HCT116 (cell line): Measurements from ENCODE around the gene ADGRB3. TPM values are rescaled to one million over a fixed set of nuclear protein-coding genes. Genes with fewer than 3 reads are reported as not detected.

ENCODE experiments used
- ATAC-seq: fragments of 200-7000 bp; cut with Tn5 transposase; 2 replicates; pipeline ENCODE4 v1.9.1; 2020; ENCODE audit warnings: mild to moderate bottlenecking, moderate library complexity
- BruUV-seq: library from RNA; stranded (reverse); fragments of 400-500 nt; replicated peaks from 2 replicates; lab custom pipeline; 2021; lab: Mats Ljungman, UMichigan
- CTCF ChIA-PET: fragments of 300-600 bp; sonication (Branson Sonifier 250); formaldehyde crosslinking; loops from one replicate; lab custom pipeline; 2021; ENCODE audit warnings: antibody characterized with exemption; lab: Charles Lee
- POLR2A ChIA-PET: fragments of 300-600, 350-600 bp; sonication (Branson Sonifier 250); formaldehyde crosslinking; loops from one replicate; lab custom pipeline; 2021; ENCODE audit warnings: antibody characterized with exemption; lab: Charles Lee
- RAD21 ChIA-PET, 2 experiments: fragments of 300-600 bp; sonication (Branson Sonifier 250); formaldehyde crosslinking; loops; one replicate each; lab custom pipeline; 2023; ENCODE audit warnings: low total read pairs in 2 of 2; ENCODE audit not compliant: uncharacterized antibody in 2 of 2, unreplicated experiment in 2 of 2, low non-redundant PET in 1 of 2; lab: Charles Lee
- DNase-seq: peaks from one replicate; pipeline ENCODE4 v3.0.0-alpha.2; 2010; ENCODE audit warnings: low read depth, low spot score
- H2AFZ ChIP-seq: fragments of 200-600 bp; shearing (Covaris generic), sonication (generic); 2 replicates; pipeline ENCODE4 v1.6.1; 2017; ENCODE audit warnings: low read depth, mixed run types, mixed read lengths, antibody characterized with exemption, low read length; ENCODE audit not compliant: poor library complexity, severe bottlenecking
- H3K27ac ChIP-seq: 2 replicates; pipeline ENCODE4 v1.5.1; 2012; ENCODE audit warnings: low read depth, low read length
- H3K27me3 ChIP-seq: fragments of 200-600 bp; sonication (generic); 2 replicates; pipeline ENCODE4 v1.6.1; 2016; ENCODE audit warnings: mixed run types, low read length, mixed read lengths; ENCODE audit not compliant: insufficient read depth
- H3K36me3 ChIP-seq, 2 experiments: fragments of 200-500 bp in 1 of 2; fragments of 200-600 bp in 1 of 2; sonication (Bioruptor generic) in 1 of 2; sonication (generic) in 1 of 2; 2 replicates each; pipeline versions ENCODE4 v1.5.1 to v1.6.1; 2014 to 2016; ENCODE audit warnings: low read length in 2 of 2, inconsistent platforms in 1 of 2, mixed read lengths in 1 of 2, mixed run types in 1 of 2; ENCODE audit not compliant: insufficient read depth in 2 of 2, control insufficient read depth in 1 of 2
- H3K4me1 ChIP-seq, 2 experiments: fragments of 200-600 bp in 1 of 2; sonication (generic) in 1 of 2; 2 replicates each; pipeline versions ENCODE4 v1.5.1 to v1.6.1; 2012 to 2017; ENCODE audit warnings: low read length in 2 of 2, inconsistent platforms in 1 of 2, mild to moderate bottlenecking in 1 of 2, mixed read lengths in 1 of 2, mixed run types in 1 of 2, moderate library complexity in 1 of 2; ENCODE audit not compliant: insufficient read depth in 2 of 2, control insufficient read depth in 1 of 2
- H3K4me2 ChIP-seq: fragments of 200-600 bp; sonication (generic); 2 replicates; pipeline ENCODE4 v1.6.1; 2017; ENCODE audit warnings: mixed run types, low read length, mixed read lengths
- H3K4me3 ChIP-seq, 2 experiments: fragments of 200-600 bp in 1 of 2; sonication (generic) in 1 of 2; replicated peaks in 1 of 2; 2 replicates each; pipeline ENCODE4 v1.5.1; 2011 to 2016; ENCODE audit warnings: low read length in 2 of 2, control low read depth in 1 of 2, low read depth in 1 of 2, mild to moderate bottlenecking in 1 of 2, mixed read lengths in 1 of 2, mixed run types in 1 of 2
- H3K79me2 ChIP-seq: fragments of 200-600 bp; sonication (generic); 2 replicates; pipeline ENCODE4 v1.6.1; 2017; ENCODE audit warnings: mild to moderate bottlenecking, mixed run types, low read length, moderate library complexity, mixed read lengths; ENCODE audit not compliant: insufficient read depth
- H3K9ac ChIP-seq: fragments of 200-600 bp; sonication (generic); 2 replicates; pipeline ENCODE4 v1.6.1; 2016; ENCODE audit warnings: low read length, mixed read lengths
- H3K9me2 ChIP-seq: fragments of 200-600 bp; sonication (generic), shearing (Covaris generic); 2 replicates; pipeline ENCODE4 v1.6.1; 2017; ENCODE audit warnings: mixed run types, mild to moderate bottlenecking, moderate library complexity; ENCODE audit not compliant: insufficient read depth
- H3K9me3 ChIP-seq, 2 experiments: fragments of 200-500 bp in 1 of 2; fragments of 200-600 bp in 1 of 2; sonication (Bioruptor generic) in 1 of 2; sonication (generic) in 1 of 2; 2 replicates each; pipeline ENCODE4 v1.6.1; 2014 to 2017; ENCODE audit warnings: low read length in 2 of 2, mixed read lengths in 2 of 2, inconsistent platforms in 1 of 2, low read depth in 1 of 2, mild to moderate bottlenecking in 1 of 2, mixed run types in 1 of 2, moderate library complexity in 1 of 2; ENCODE audit not compliant: control insufficient read depth in 1 of 2, insufficient read depth in 1 of 2
- H4K20me1 ChIP-seq: fragments of 200-600 bp; sonication (generic), shearing (Covaris generic); 2 replicates; pipeline ENCODE4 v1.6.1; 2017; ENCODE audit warnings: mixed run types, mild to moderate bottlenecking, moderate library complexity; ENCODE audit not compliant: insufficient read depth
- ATF3 ChIP-seq: IDR thresholded peaks from 2 replicates; pipeline ENCODE4 v1.6.1; 2012
- EGR1 ChIP-seq: IDR thresholded peaks from 2 replicates; pipeline ENCODE4 v1.6.1; 2012; ENCODE audit warnings: low read depth
- EZH2 ChIP-seq: fragments of 200-600 bp; sonication (generic); IDR thresholded peaks from 2 replicates; pipeline ENCODE4 v1.6.1; 2017; ENCODE audit warnings: antibody characterized with exemption, mixed run types
- JUND ChIP-seq: IDR thresholded peaks from 2 replicates; pipeline ENCODE4 v1.6.1; 2012
- POLR2A ChIP-seq: IDR thresholded peaks from 2 replicates; pipeline ENCODE4 v1.7.0; 2011; ENCODE audit warnings: borderline replicate concordance; ENCODE audit not compliant: insufficient read depth, insufficient read length; ENCODE audit errors: extremely low read depth
- POLR2AphosphoS5 ChIP-seq: IDR thresholded peaks from 2 replicates; pipeline ENCODE4 v1.6.1; 2011; ENCODE audit warnings: mild to moderate bottlenecking, low read depth, low read length, moderate library complexity
- SP1 ChIP-seq: IDR thresholded peaks from 2 replicates; pipeline ENCODE4 v1.6.1; 2012; ENCODE audit warnings: low read depth
- TCF7L2 ChIP-seq: IDR thresholded peaks from 2 replicates; pipeline ENCODE4 v1.7.0; 2011; ENCODE audit warnings: borderline replicate concordance, inconsistent platforms; ENCODE audit not compliant: insufficient read depth, insufficient read length; ENCODE audit errors: extremely low read depth
- YY1 ChIP-seq: IDR thresholded peaks from 2 replicates; pipeline ENCODE4 v1.6.1; 2011; ENCODE audit warnings: low read length, low read depth, moderate library complexity, mild to moderate bottlenecking; ENCODE audit not compliant: insufficient replicate concordance; ENCODE audit errors: extremely low read depth
- ZBTB33 ChIP-seq: IDR thresholded peaks from 2 replicates; pipeline ENCODE4 v1.6.1; 2011; ENCODE audit warnings: mild to moderate bottlenecking, low read length, moderate library complexity; ENCODE audit not compliant: insufficient replicate concordance; ENCODE audit errors: extremely low read depth
- ZFX ChIP-seq: fragments of 450-650 bp; IDR thresholded peaks from 2 replicates; pipeline ENCODE4 v1.6.1; 2017
- ZNF274 ChIP-seq: fragments of 200-500 bp; sonication (Bioruptor generic); IDR thresholded peaks from 2 replicates; pipeline ENCODE4 v1.6.1; 2014; ENCODE audit warnings: mild to moderate bottlenecking, low read depth, low read length, inconsistent platforms
- intact Hi-C: fragments of 100-400 bp; cut with micrococcal nuclease; formaldehyde crosslinking; loops from 2 replicates; pipeline ENCODE4 v1.10.0; 2022
- total RNA-seq: library from RNA; stranded (reverse); gene quantifications from one replicate; pipeline ENCODE4 v1.2.1, GENCODE V29; 2021; ENCODE audit not compliant: unreplicated experiment
- TF ChIP-seq, protein P1 (sequence below), 3 experiments: fragments of 200-600 bp in 1 of 3; sonication (generic) in 1 of 3; IDR thresholded peaks in 2 of 3; conservative IDR thresholded peaks in 1 of 3; 2 replicates each; pipeline ENCODE4 v1.5.1; 2012 to 2017; ENCODE audit warnings: low read depth in 2 of 3, low read length in 2 of 3, antibody characterized with exemption in 1 of 3, borderline replicate concordance in 1 of 3, control low read depth in 1 of 3, mild to moderate bottlenecking in 1 of 3, mixed read lengths in 1 of 3, mixed run types in 1 of 3, moderate library complexity in 1 of 3; ENCODE audit not compliant: insufficient read depth in 1 of 3

The ADGRB3 gene
- total RNA-seq, 1 experiment from 2014 or later, result not detected

DNA sequence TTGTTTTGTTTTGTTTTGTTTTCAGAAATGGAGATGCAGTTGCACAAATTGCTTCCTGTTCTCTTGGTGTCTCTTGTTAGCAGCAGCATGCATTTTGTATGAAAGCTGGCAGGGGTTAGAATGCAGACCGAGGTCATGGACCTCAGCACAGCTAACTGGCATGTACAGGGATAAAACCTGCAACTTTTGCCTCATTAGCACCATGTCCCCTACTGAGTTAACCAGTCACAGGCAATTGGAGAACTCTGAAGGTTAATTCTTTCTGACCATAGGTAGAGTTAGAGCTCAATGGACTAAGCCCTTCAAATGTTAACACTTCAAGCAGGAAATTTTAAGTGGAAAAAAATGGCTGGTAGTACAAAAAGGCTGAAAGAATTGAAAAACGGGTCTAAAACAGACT lies 377.1 kb downstream of the ADGRB3 start:
- Histone ChIP-seq H3K36me3 (no peaks in the 10 kb centered on the region), H3K27me3 (no peaks in the 10 kb centered on the region), H3K27ac (no peak overlapping the region), H3K4me3 (no peak overlapping the region), H3K79me2 (no peaks in the 10 kb centered on the region), H2AFZ (no peak overlapping the region), H3K4me2 (no peak overlapping the region), H4K20me1 (no peaks in the 10 kb centered on the region), H3K9me2 (no peaks in the 10 kb centered on the region), H3K9ac (no peak overlapping the region), H3K9me3 (peaks cover 10 to 22% of the 10 kb centered on the region in 2 experiments; a peak in 3 of 4 replicates), H3K4me1 (no peaks in the 10 kb centered on the region)
- BruUV-seq, result no TSS peak
- POLR2A ChIA-PET, result no interaction called here
- RAD21 ChIA-PET, result no interaction called here
- ATAC-seq (no peak), DNase-seq (no peak)
- no peak for TF ChIP-seq ATF3
- TF ChIP-seq JUND, result no peak
- TF ChIP-seq POLR2A, result no peak
- TF ChIP-seq EGR1, result no peak
- no peak for TF ChIP-seq POLR2AphosphoS5
- no peak for TF ChIP-seq ZNF274
- no peak for TF ChIP-seq ZFX
- TF ChIP-seq EZH2, result no peak
- no peak for TF ChIP-seq SP1
- TF ChIP-seq ZBTB33, result no peak
- TF ChIP-seq, protein P1, sequence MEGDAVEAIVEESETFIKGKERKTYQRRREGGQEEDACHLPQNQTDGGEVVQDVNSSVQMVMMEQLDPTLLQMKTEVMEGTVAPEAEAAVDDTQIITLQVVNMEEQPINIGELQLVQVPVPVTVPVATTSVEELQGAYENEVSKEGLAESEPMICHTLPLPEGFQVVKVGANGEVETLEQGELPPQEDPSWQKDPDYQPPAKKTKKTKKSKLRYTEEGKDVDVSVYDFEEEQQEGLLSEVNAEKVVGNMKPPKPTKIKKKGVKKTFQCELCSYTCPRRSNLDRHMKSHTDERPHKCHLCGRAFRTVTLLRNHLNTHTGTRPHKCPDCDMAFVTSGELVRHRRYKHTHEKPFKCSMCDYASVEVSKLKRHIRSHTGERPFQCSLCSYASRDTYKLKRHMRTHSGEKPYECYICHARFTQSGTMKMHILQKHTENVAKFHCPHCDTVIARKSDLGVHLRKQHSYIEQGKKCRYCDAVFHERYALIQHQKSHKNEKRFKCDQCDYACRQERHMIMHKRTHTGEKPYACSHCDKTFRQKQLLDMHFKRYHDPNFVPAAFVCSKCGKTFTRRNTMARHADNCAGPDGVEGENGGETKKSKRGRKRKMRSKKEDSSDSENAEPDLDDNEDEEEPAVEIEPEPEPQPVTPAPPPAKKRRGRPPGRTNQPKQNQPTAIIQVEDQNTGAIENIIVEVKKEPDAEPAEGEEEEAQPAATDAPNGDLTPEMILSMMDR (IDR thresholded peaks at IDR 0.05 in 2 of 3, conservative IDR thresholded peaks at IDR 0.05 in 1 of 3; ENCODE audit: borderline replicate concordance in 1 of 3, insufficient read depth in 1 of 3, low read depth in 2 of 3, low read length in 2 of 3), result no peak
- TF ChIP-seq TCF7L2, result no peak
- TF ChIP-seq YY1, result no peak
- intact Hi-C loops, result no loop called here
- CTCF ChIA-PET, result no interaction called here
